NAMALWA (cell line): ENCODE data around the gene GM2A.
"Not testable (repeated sequence)": the region's sequence is repeated elsewhere in the genome, so short reads cannot be mapped to it uniquely, and the experiment has no call there.

Experiments used
- DNase-seq: peaks from one replicate; pipeline ENCODE4 v3.0.0-alpha.2; 2015; ENCODE audit warnings: low spot score

GM2A gene

GRCh38 chr5:151254556-151254955 lies 1.6 kb downstream of the GM2A start:
- peak; percentile 26 for DNase-seq

- not testable (repeated sequence) for DNase-seq
These were observed 2.0 kb downstream of the GM2A start for GRCh38 chr5:151254990-151255389.

GRCh38 chr5:151255621-151256286 lies 2.8 kb downstream of the GM2A start:
- DNase-seq: peak; percentile 80

GRCh38 chr5:151257731-151258181 lies 4.8 kb downstream of the GM2A start:
- peak; percentile 40 for DNase-seq

GRCh38 chr5:151258201-151258611 lies 5.2 kb downstream of the GM2A start:
- no peak for DNase-seq

GRCh38 chr5:151258816-151259215 lies 5.8 kb downstream of the GM2A start:
- no peak for DNase-seq

GRCh38 chr5:151259931-151260330 lies 6.9 kb downstream of the GM2A start:
- DNase-seq: no peak

- DNase-seq: no peak
These were observed 9.5 kb downstream of the GM2A start for GRCh38 chr5:151262532-151262931.

GRCh38 chr5:151264113-151264512 lies 11.1 kb downstream of the GM2A start:
- DNase-seq: no peak

GRCh38 chr5:151267491-151268260 lies 14.7 kb downstream of the GM2A start:
- DNase-seq: no peak

- no peak for DNase-seq
These were observed 17.6 kb downstream of the GM2A start for GRCh38 chr5:151270599-151270998.

GRCh38 chr5:151271336-151271735 lies 18.4 kb downstream of the GM2A start:
- DNase-seq: no peak

- DNase-seq: no peak
These were observed 21.7 kb downstream of the GM2A start for GRCh38 chr5:151274666-151275065.

- DNase-seq: no peak
These were observed 22.8 kb downstream of the GM2A start for GRCh38 chr5:151275803-151276202.

GRCh38 chr5:151278845-151279244 lies 25.9 kb downstream of the GM2A start:
- no peak for DNase-seq

- no peak for DNase-seq
These were observed 27.5 kb downstream of the GM2A start for GRCh38 chr5:151280443-151280842.

- no peak for DNase-seq
These were observed 28.1 kb downstream of the GM2A start for GRCh38 chr5:151281001-151281639.

- no peak for DNase-seq
These were observed 30.3 kb downstream of the GM2A start for GRCh38 chr5:151283120-151283825.

GRCh38 chr5:151284392-151284967 lies 31.5 kb downstream of the GM2A start:
- peak; percentile 43 for DNase-seq

- DNase-seq: no peak
These were observed 32.7 kb downstream of the GM2A start for GRCh38 chr5:151285683-151286082.

GRCh38 chr5:151286246-151286645 lies 33.3 kb downstream of the GM2A start:
- DNase-seq: no peak

GRCh38 chr5:151288180-151288579 lies 35.2 kb downstream of the GM2A start:
- DNase-seq: peak; percentile 31
